ENCODE results near the gene XAB2. TPM values are rescaled to one million over a fixed set of nuclear protein-coding genes. Genes with fewer than 3 reads are reported as not detected.

XAB2 gene
- total RNA-seq, 1 experiment from 2014 or later = 48.0 TPM

DNA sequence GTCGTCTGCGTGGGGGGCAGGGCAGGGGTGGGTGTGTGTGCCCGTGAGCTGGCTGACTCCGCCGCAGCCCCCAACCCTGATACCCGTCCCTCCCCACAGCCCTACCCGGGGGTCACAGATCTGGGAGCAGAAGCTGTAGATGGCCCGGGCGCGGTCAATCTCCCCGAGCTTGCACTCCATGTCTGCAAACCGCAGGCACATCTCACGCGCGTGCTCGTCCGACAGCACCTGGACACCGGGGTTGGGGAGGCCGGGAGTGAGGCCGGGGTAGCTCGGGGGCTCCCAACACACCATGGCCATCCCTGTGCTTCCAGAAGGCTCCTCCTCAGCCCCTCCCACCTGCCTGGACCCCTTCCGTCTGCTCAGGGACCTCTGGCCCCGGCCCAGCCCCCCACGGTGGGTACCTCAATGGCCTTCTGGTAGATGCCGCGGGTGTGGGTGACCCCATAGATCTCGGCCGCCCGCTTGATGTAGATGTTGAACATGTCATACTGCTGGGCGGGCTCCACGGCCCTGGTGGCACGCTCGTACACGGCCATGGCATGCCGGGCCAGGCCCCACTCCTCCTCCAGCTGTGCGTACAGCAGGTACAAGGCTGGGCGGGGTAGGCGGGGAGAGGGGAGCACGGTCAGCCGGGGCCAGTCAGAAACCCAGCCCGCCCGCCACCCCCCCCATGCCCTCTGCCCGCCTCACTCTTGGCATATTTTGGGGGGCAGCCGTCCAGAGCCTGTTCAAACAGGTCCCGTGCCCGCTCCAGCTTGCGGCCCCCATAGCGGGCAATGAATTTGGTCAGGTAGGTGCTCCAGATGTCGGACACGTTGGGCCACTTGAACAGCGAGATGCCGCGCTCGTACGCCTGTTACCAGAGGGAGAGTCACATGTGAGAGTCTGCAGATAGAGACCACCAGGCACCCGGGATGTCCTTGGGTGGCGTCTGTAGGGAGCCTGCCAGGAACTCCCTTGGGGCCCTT lies 8.6 kb downstream of the XAB2 start:
- no peak overlapping the region for H4K5ac ChIP-seq (ENCODE audit: insufficient read length, low read depth, low read length)
- Mint-ChIP-seq H3K27ac (no peak overlapping the region), H3K36me3 (ENCODE audit: insufficient read depth in 1 of 3, low read depth in 3 of 3) (peaks cover 31 to 52% (median 52%) of the 10 kb centered on the region in 3 experiments), H3K27me3 (ENCODE audit: low read depth) (no peaks in the 10 kb centered on the region), H3K4me1 (no peaks in the 10 kb centered on the region), H3K4me3 (no peak overlapping the region), H3K9me3 (no peaks in the 10 kb centered on the region)
- H2AK5ac ChIP-seq (ENCODE audit: insufficient read length, low read length) = no peak overlapping the region
- H2BK20ac ChIP-seq (ENCODE audit: low read depth, low read length, poor library complexity, severe bottlenecking) = no peak overlapping the region
- H3K4me1 ChIP-seq (ENCODE audit: insufficient read depth, low read length) = no peaks in the 10 kb centered on the region
- no peak overlapping the region for H3K9ac ChIP-seq (ENCODE audit: extremely low read depth, insufficient read length, low read length)
- H3K9me3 ChIP-seq (ENCODE audit: control insufficient read depth, low read depth, low read length) = no peaks in the 10 kb centered on the region
- no peaks in the 10 kb centered on the region for H4K20me1 ChIP-seq (ENCODE audit: control insufficient read depth, insufficient read depth, insufficient read length)
- H2BK120ac ChIP-seq (ENCODE audit: low read depth, low read length, poor library complexity, severe bottlenecking) = no peak overlapping the region
- H3K79me1 ChIP-seq (ENCODE audit: insufficient read depth, low read depth, low read length, poor library complexity, severe bottlenecking) = no peaks in the 10 kb centered on the region
- H3K14ac ChIP-seq (ENCODE audit: insufficient read depth, low read length) = no peak overlapping the region
- H3K23ac ChIP-seq (ENCODE audit: insufficient read length, low read depth, low read length) = no peak overlapping the region
- H3K27ac ChIP-seq (ENCODE audit: insufficient read length, low read depth, low read length) = no peak overlapping the region
- no peak overlapping the region for H3K18ac ChIP-seq (ENCODE audit: insufficient read length, low read depth, low read length)
- no peak overlapping the region for H2BK5ac ChIP-seq (ENCODE audit: insufficient read length, low read length)
- H3K56ac ChIP-seq (ENCODE audit: insufficient read length, low read depth, low read length) = no peak overlapping the region
- peaks cover 2% of the 10 kb centered on the region; the same call in 1 of the 2 replicates for H3K27me3 ChIP-seq (ENCODE audit: insufficient read depth, low read length)
- H4K8ac ChIP-seq (replicated peaks; ENCODE audit: insufficient read length, low read depth, low read length) = no peak overlapping the region
- whole genome bisulfite sequencing (ENCODE audit: extremely low coverage, insufficient read length, low lambda C conversion rate) = no CpG with 5 or more reads among the region's 57 CpGs
- H2BK12ac ChIP-seq (ENCODE audit: insufficient read length, low read depth, low read length) = no peak overlapping the region
- H2AFZ ChIP-seq (ENCODE audit: low read length) = no peak overlapping the region
- H3K4ac ChIP-seq (ENCODE audit: low read depth, low read length) = no peak overlapping the region
- H3K79me2 ChIP-seq (ENCODE audit: insufficient read depth, low read length) = no peaks in the 10 kb centered on the region
- H4K91ac ChIP-seq (ENCODE audit: insufficient read length, low read depth, low read length) = no peak overlapping the region
- no peaks in the 10 kb centered on the region for H3K23me2 ChIP-seq (ENCODE audit: insufficient read length, low read depth, low read length, poor library complexity, severe bottlenecking)
- H3T11ph ChIP-seq (ENCODE audit: low read length) = no peak overlapping the region
- no peak overlapping the region for H3K4me2 ChIP-seq (ENCODE audit: insufficient read depth, insufficient read length, low read length)
- TF ChIP-seq, protein P1, sequence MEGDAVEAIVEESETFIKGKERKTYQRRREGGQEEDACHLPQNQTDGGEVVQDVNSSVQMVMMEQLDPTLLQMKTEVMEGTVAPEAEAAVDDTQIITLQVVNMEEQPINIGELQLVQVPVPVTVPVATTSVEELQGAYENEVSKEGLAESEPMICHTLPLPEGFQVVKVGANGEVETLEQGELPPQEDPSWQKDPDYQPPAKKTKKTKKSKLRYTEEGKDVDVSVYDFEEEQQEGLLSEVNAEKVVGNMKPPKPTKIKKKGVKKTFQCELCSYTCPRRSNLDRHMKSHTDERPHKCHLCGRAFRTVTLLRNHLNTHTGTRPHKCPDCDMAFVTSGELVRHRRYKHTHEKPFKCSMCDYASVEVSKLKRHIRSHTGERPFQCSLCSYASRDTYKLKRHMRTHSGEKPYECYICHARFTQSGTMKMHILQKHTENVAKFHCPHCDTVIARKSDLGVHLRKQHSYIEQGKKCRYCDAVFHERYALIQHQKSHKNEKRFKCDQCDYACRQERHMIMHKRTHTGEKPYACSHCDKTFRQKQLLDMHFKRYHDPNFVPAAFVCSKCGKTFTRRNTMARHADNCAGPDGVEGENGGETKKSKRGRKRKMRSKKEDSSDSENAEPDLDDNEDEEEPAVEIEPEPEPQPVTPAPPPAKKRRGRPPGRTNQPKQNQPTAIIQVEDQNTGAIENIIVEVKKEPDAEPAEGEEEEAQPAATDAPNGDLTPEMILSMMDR (conservative IDR thresholded peaks at IDR 0.05) = no peak
- H2BK15ac ChIP-seq (ENCODE audit: low read depth, low read length) = no peak overlapping the region
- DNase-seq = no peak

All from H9 (cell line).